GM18861 (cell line): ENCODE data around the gene RHPN2.
"Not testable (repeated sequence)": the region's sequence is repeated elsewhere in the genome, so short reads cannot be mapped to it uniquely, and the experiment has no call there.

ENCODE experiments used
- ATAC-seq: cut with Tn5 transposase; IDR thresholded peaks from one replicate; pipeline ENCODE4 v1.9.1; 2021; ENCODE audit not compliant: unreplicated experiment

RHPN2 gene

GRCh38 chr19:33066543-33066942 is 1.9 kb upstream of the RHPN2 start:
- ATAC-seq, result no peak

GRCh38 chr19:33064458-33064791 is 263 bp downstream of the RHPN2 start:
- ATAC-seq, result no peak

GRCh38 chr19:33063753-33064457 is 783 bp downstream of the RHPN2 start:
- no peak for ATAC-seq

GRCh38 chr19:33063356-33063752 is 1.3 kb downstream of the RHPN2 start:
- ATAC-seq, result no peak

- ATAC-seq, result no peak
Measured at GRCh38 chr19:33062902-33063301, 1.8 kb downstream of the RHPN2 start.

- no peak for ATAC-seq
Measured at GRCh38 chr19:33060586-33060985, 4.1 kb downstream of the RHPN2 start.

- no peak for ATAC-seq
Measured at GRCh38 chr19:33055718-33056117, 9.0 kb downstream of the RHPN2 start.

- ATAC-seq, result no peak
Measured at GRCh38 chr19:33054623-33055022, 10.1 kb downstream of the RHPN2 start.

- ATAC-seq, result no peak
Measured at GRCh38 chr19:33052352-33052972, 12.2 kb downstream of the RHPN2 start.

- ATAC-seq, result no peak
Measured at GRCh38 chr19:33050110-33050509, 14.6 kb downstream of the RHPN2 start.

- ATAC-seq, result no peak
Measured at GRCh38 chr19:33048806-33049676, 15.6 kb downstream of the RHPN2 start.

GRCh38 chr19:33047422-33047821 is 17.3 kb downstream of the RHPN2 start:
- no peak for ATAC-seq

GRCh38 chr19:33041828-33042160 is 22.9 kb downstream of the RHPN2 start:
- ATAC-seq, result not testable (repeated sequence)

- ATAC-seq, result no peak
Measured at GRCh38 chr19:33040994-33041827, 23.5 kb downstream of the RHPN2 start.

- no peak for ATAC-seq
Measured at GRCh38 chr19:33039815-33040214, 24.9 kb downstream of the RHPN2 start.

- ATAC-seq, result no peak
Measured at GRCh38 chr19:33039108-33039599, 25.5 kb downstream of the RHPN2 start.

- not testable (repeated sequence) for ATAC-seq
Measured at GRCh38 chr19:33037168-33038025, 27.3 kb downstream of the RHPN2 start.

GRCh38 chr19:33036370-33037167 is 28.1 kb downstream of the RHPN2 start:
- ATAC-seq, result not testable (repeated sequence)

GRCh38 chr19:33035461-33035860 is 29.2 kb downstream of the RHPN2 start:
- ATAC-seq, result no peak
